Keratinocyte (primary cell): Measurements from ENCODE around the gene FBXL14.

Experiments used
- CTCF ChIP-seq, 3 experiments: IDR thresholded peaks in 1 of 3; conservative IDR thresholded peaks in 1 of 3; optimal IDR thresholded peaks in 1 of 3; 2 replicates in 2 of 3; 3 replicates in 1 of 3; pipeline versions ENCODE3 to v1.5.1; 2011; ENCODE audit warnings: low read length in 3 of 3, mild to moderate bottlenecking in 3 of 3, moderate library complexity in 2 of 3, control low read depth in 1 of 3, inconsistent platforms in 1 of 3; ENCODE audit not compliant: insufficient read depth in 2 of 3; ENCODE audit errors: extremely low read depth in 1 of 3
- EZH2 ChIP-seq: IDR thresholded peaks from one replicate; pipeline ENCODE4 v1.6.1; 2012; ENCODE audit warnings: inconsistent platforms, mild to moderate bottlenecking, low read length, moderate library complexity

GRCh38 chr12:1593174-1594005 lies 991 bp downstream of the FBXL14 start:
- TF ChIP-seq EZH2 = no peak
- TF ChIP-seq CTCF (optimal IDR thresholded peaks at IDR 0.05 in 1 of 3, IDR thresholded peaks at IDR 0.05 in 1 of 3, conservative IDR thresholded peaks at IDR 0.05 in 1 of 3; ENCODE audit: extremely low read depth in 1 of 3, insufficient read depth in 2 of 3, low read length in 3 of 3) = peak in 1 of 3 experiments; percentile 8
